Adipocyte (in vitro differentiated cells): Measurements from ENCODE around the gene CLSTN2.

Source experiments
- DNase-seq: peaks from one replicate; pipeline ENCODE4 v3.0.0-alpha.2; 2015; ENCODE audit warnings: low read depth
- H3K27me3 ChIP-seq: replicated peaks from 2 replicates; pipeline ENCODE4 v1.7.0; 2013; ENCODE audit warnings: mild to moderate bottlenecking, low read length, moderate library complexity; ENCODE audit not compliant: control insufficient read depth, insufficient read depth
- H3K36me3 ChIP-seq: 2 replicates; pipeline ENCODE4 v1.7.0; 2013; ENCODE audit warnings: low read length, mild to moderate bottlenecking, moderate library complexity; ENCODE audit not compliant: control insufficient read depth, insufficient read depth, severe bottlenecking
- H3K4me1 ChIP-seq: 2 replicates; pipeline ENCODE4 v1.7.0; 2013; ENCODE audit warnings: mild to moderate bottlenecking, low read length, moderate library complexity; ENCODE audit not compliant: control insufficient read depth, insufficient read depth
- H3K4me3 ChIP-seq: 2 replicates; pipeline ENCODE4 v1.7.0; 2013; ENCODE audit warnings: mild to moderate bottlenecking, low read length, moderate library complexity
- H3K9ac ChIP-seq: 2 replicates; pipeline ENCODE4 v1.7.0; 2013; ENCODE audit warnings: mild to moderate bottlenecking, low read length, moderate library complexity
- H3K9me3 ChIP-seq: 2 replicates; pipeline ENCODE4 v1.7.0; 2013; ENCODE audit warnings: mild to moderate bottlenecking, low read length, moderate library complexity; ENCODE audit not compliant: control insufficient read depth

CLSTN2 gene

GRCh38 chr3:140061211-140061610 lies 126.2 kb downstream of the CLSTN2 start:
- Histone ChIP-seq H3K4me1 (no peaks in the 10 kb centered on the region), H3K9ac (no peak overlapping the region), H3K36me3 (no peaks in the 10 kb centered on the region), H3K4me3 (no peak overlapping the region), H3K9me3 (peaks cover 15% of the 10 kb centered on the region), H3K27me3 (peaks cover 16% of the 10 kb centered on the region)
- DNase-seq = no peak

- Histone ChIP-seq H3K9me3 (peaks cover 15% of the 10 kb centered on the region), H3K36me3 (no peaks in the 10 kb centered on the region), H3K4me1 (no peaks in the 10 kb centered on the region), H3K4me3 (no peak overlapping the region), H3K27me3 (peaks cover 16% of the 10 kb centered on the region), H3K9ac (no peak overlapping the region)
- no peak for DNase-seq
Measured at GRCh38 chr3:140062461-140062860, 127.5 kb downstream of the CLSTN2 start.

DNA sequence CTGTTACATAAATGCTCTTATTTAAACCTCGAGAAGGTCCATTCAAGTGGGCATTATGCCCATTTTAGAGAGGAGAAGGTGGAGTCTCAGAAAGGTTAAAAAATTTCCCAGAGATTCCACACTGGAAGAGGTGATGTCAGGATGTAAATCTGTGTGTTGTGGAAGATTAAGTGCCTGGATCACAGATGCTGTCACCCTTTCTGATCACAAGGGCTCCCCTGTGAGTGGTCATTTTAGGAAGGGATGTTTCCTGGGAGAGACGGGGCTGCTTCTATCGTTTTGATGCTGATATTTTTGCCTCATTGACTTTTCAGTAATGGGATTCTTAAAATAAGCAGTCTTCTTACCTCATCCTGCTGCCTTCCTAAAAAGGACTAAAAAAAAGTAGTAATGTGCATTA lies 132.5 kb downstream of the CLSTN2 start:
- Histone ChIP-seq H3K36me3 (no peaks in the 10 kb centered on the region), H3K9ac (no peak overlapping the region), H3K27me3 (peaks cover 16% of the 10 kb centered on the region), H3K4me3 (no peak overlapping the region), H3K9me3 (peaks cover 15% of the 10 kb centered on the region), H3K4me1 (no peaks in the 10 kb centered on the region)
- DNase-seq = no peak

DNA sequence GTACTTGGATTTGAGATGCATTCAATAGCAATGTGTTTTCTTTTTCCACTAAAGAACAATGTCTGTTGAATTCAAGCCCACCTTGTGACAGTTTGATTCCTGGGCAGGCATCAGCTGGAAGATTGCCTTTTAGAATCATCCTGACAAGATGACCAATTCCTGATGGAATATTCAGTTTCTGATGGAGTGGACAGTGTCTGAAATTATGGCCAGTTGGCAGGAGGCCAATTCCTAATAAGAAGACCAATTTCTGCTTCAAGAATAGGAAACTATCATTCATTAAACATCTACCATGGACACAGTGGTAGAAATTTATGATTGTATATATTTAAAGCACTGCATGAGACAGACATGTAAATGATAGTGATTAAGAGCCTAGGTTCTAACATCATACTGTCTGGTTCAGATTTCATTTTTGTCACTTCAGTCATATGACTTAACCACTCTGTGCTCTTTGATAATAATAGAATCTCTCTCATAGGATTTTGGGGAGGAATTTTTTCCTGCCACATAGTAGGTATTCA lies 133.6 kb downstream of the CLSTN2 start:
- Histone ChIP-seq H3K9ac (no peak overlapping the region), H3K9me3 (peaks cover 15% of the 10 kb centered on the region), H3K4me3 (no peak overlapping the region), H3K36me3 (no peaks in the 10 kb centered on the region), H3K27me3 (peaks cover 12% of the 10 kb centered on the region), H3K4me1 (no peaks in the 10 kb centered on the region)
- DNase-seq = no peak

DNA sequence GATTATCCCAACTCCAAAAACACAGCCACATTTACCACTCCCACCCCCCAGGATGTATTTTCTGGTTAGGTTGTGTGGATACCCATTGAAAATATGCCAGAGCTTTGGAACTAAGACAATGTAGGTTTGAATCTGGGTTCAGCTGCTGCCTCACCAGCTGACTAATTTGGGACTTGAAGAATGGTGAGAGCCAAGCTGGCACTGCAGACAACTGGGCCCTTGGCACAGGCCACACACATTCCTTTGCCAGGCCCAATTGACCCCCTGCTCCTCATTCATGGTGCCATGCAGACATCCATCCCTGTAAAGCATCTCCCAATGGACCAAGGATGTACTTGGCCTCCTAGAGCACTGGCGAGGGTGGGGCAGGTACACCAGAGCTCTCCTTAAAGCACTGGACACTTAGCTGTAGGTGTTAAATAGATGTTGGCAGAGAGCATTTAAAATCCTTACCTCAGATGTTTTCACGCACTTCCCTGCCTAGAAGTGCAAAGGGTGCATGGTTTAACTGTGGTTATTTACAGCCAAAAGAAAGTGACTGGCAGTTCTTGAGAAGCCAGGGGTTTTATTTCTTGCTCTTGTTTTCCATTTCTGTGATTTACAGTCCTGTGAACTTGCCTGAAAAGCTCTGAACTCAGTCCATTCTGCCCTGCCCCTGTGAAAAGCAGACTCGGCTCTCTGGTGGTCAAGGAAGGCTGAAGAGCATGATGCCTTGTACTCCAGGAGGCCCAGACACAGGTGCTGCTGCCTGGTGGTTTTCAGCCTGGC lies 138.5 kb downstream of the CLSTN2 start:
- Histone ChIP-seq H3K9me3 (no peaks in the 10 kb centered on the region), H3K4me1 (no peaks in the 10 kb centered on the region), H3K27me3 (peaks cover 3% of the 10 kb centered on the region), H3K36me3 (no peaks in the 10 kb centered on the region), H3K9ac (no peak overlapping the region), H3K4me3 (no peak overlapping the region)
- no peak for DNase-seq

- Histone ChIP-seq H3K9me3 (no peaks in the 10 kb centered on the region), H3K27me3 (peaks cover 3% of the 10 kb centered on the region), H3K9ac (no peak overlapping the region), H3K4me3 (no peak overlapping the region), H3K4me1 (no peaks in the 10 kb centered on the region), H3K36me3 (no peaks in the 10 kb centered on the region)
- no peak for DNase-seq
Measured at GRCh38 chr3:140076552-140076951, 141.6 kb downstream of the CLSTN2 start.

DNA sequence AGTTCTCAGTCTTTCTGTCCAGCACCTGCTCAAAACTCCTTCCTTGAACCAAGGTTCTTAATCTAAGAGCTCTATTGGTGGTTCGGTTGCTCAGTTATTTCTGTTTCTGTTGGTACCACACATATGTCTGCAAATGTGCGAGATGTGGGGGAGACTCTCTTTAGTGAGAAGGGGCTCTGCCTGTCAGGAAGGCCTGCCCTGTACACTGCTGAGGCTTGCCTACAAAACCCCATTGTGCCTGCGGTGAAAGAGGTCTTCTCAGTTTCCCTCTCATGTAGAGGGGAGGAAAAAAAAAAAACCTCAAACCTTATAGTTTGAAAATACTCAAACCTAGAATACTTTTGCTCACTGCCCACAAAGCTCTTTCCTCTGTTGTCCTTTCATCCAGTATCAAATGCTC lies 142.4 kb downstream of the CLSTN2 start:
- H3K4me1 ChIP-seq = no peaks in the 10 kb centered on the region
- no peak overlapping the region for H3K9ac ChIP-seq
- DNase-seq = no peak
- H3K27me3 ChIP-seq = peaks cover 3% of the 10 kb centered on the region
- H3K9me3 ChIP-seq = no peaks in the 10 kb centered on the region
- no peaks in the 10 kb centered on the region for H3K36me3 ChIP-seq
- no peak overlapping the region for H3K4me3 ChIP-seq

DNA sequence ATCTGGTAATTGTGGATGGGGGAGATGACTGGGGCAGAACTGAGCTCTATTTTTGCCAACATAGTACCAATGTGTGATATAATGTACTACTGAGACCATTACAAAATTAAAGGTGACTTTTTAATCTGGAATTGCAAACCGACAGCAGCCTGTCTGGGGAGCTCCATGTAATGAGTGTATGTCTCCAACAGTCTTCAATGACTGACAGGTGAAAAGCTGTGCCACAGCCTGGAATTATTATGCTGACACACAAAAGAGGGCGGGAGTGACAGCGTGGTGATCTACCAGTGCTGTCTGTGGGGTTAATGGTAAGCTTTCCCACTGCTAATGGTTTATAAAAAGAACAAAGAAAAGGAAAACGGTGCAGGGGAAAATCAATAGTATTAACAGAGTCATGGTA lies 143.4 kb downstream of the CLSTN2 start:
- Histone ChIP-seq H3K9me3 (no peaks in the 10 kb centered on the region), H3K36me3 (no peaks in the 10 kb centered on the region), H3K9ac (no peak overlapping the region), H3K4me1 (no peaks in the 10 kb centered on the region), H3K4me3 (no peak overlapping the region), H3K27me3 (peaks cover 3% of the 10 kb centered on the region)
- no peak for DNase-seq

DNA sequence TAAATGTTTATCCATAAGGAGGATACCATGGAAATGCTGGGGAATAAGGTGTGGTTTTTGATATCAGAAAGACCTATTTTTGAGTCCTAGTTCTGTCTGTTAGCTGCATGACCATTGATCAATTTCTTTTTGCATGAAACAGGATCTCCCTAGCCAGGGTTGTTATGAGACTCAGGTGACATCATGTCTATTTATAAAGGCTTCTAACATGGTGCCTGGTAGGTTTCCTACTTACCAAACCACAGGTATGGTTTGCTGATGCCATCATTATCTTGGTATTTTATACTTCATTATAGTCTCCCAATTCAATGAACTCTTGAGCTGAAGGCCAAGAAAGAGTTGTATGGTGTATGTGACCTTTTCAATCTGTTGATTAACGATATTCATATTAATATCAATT lies 144.0 kb downstream of the CLSTN2 start:
- no peaks in the 10 kb centered on the region for H3K9me3 ChIP-seq
- no peak for DNase-seq
- H3K4me3 ChIP-seq = no peak overlapping the region
- H3K9ac ChIP-seq = no peak overlapping the region
- peaks cover 8% of the 10 kb centered on the region for H3K27me3 ChIP-seq
- no peaks in the 10 kb centered on the region for H3K36me3 ChIP-seq
- H3K4me1 ChIP-seq = no peaks in the 10 kb centered on the region

GRCh38 chr3:140081887-140082286 lies 146.9 kb downstream of the CLSTN2 start:
- H3K9ac ChIP-seq = no peak overlapping the region
- H3K36me3 ChIP-seq = no peaks in the 10 kb centered on the region
- H3K4me1 ChIP-seq = no peaks in the 10 kb centered on the region
- no peak for DNase-seq
- H3K4me3 ChIP-seq = no peak overlapping the region
- peaks cover 20% of the 10 kb centered on the region for H3K27me3 ChIP-seq
- no peaks in the 10 kb centered on the region for H3K9me3 ChIP-seq

- H3K4me1 ChIP-seq = no peaks in the 10 kb centered on the region
- H3K4me3 ChIP-seq = no peak overlapping the region
- peaks cover 19% of the 10 kb centered on the region for H3K27me3 ChIP-seq
- H3K9me3 ChIP-seq = no peaks in the 10 kb centered on the region
- H3K9ac ChIP-seq = no peak overlapping the region
- DNase-seq = no peak
- H3K36me3 ChIP-seq = no peaks in the 10 kb centered on the region
Measured at GRCh38 chr3:140085001-140085400, 150.0 kb downstream of the CLSTN2 start.

DNA sequence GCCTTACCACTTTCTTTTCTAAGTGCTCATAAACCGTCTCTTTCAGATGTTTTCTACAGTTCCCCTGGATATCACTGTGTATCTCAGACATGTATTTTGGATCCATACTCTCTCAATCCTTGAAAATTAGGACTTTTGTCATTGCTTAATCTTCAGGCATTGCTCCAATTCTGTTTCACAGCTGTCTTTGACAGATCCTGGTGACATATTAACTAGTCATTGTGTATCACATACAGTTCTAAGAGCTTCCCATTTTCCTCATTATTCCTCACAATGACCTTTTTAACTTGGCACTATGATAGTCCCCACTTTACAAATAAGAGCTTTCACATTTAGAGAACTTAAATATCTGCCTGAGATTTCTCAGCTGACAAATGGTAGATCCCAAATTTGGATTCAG lies 151.7 kb downstream of the CLSTN2 start:
- no peaks in the 10 kb centered on the region for H3K4me1 ChIP-seq
- no peak overlapping the region for H3K4me3 ChIP-seq
- peaks cover 19% of the 10 kb centered on the region for H3K27me3 ChIP-seq
- H3K9me3 ChIP-seq = no peaks in the 10 kb centered on the region
- no peak overlapping the region for H3K9ac ChIP-seq
- DNase-seq = no peak
- H3K36me3 ChIP-seq = no peaks in the 10 kb centered on the region
